ENCODE data around the gene SMAD6. TPM values are rescaled to one million over a fixed set of nuclear protein-coding genes. Genes with fewer than 3 reads are reported as not detected.
A peak's percentile ranks its signal among the peaks of the same experiment; 100 is the strongest.

The SMAD6 gene
- total RNA-seq, 1 donor from 2014 or later, result 8.9 TPM

- Histone ChIP-seq H3K36me3 (ENCODE audit: control insufficient read depth in 3 of 3, insufficient read depth in 3 of 3, low read length in 3 of 3) (no peaks in the 10 kb centered on the region), H3K27me3 (ENCODE audit: control insufficient read depth in 3 of 3, insufficient read depth in 3 of 3, low read length in 3 of 3) (peaks cover 0 to 8% (median 0%) of the 10 kb centered on the region in 3 donors), H3K9me3 (ENCODE audit: control insufficient read depth in 3 of 3, low read length in 3 of 3) (no peaks in the 10 kb centered on the region), H3K4me3 (ENCODE audit: low read length in 3 of 3) (peak overlapping the region in 1 of 3 donors; percentile 35), H3K27ac (ENCODE audit: low read depth, low read length) (no peak overlapping the region), H3K4me1 (ENCODE audit: control insufficient read depth in 3 of 3, insufficient read depth in 3 of 3, low read length in 3 of 3) (peaks cover 29 to 37% (median 30%) of the 10 kb centered on the region in 3 donors), H3K9ac (ENCODE audit: low read depth in 1 of 3, low read length in 3 of 3) (peak overlapping the region in 1 of 3 donors; percentile 54)
Observed at GRCh38 chr15:66706840-66707239, 4.8 kb downstream of the SMAD6 start.

GRCh38 chr15:66707310-66708082 is 5.5 kb downstream of the SMAD6 start:
- Histone ChIP-seq H3K9ac (ENCODE audit: low read depth in 1 of 3, low read length in 3 of 3) (peak overlapping the region in 1 of 3 donors; percentile 54), H3K27me3 (ENCODE audit: control insufficient read depth in 3 of 3, insufficient read depth in 3 of 3, low read length in 3 of 3) (peaks cover 0 to 8% (median 0%) of the 10 kb centered on the region in 3 donors), H3K9me3 (ENCODE audit: control insufficient read depth in 3 of 3, low read length in 3 of 3) (no peaks in the 10 kb centered on the region), H3K27ac (ENCODE audit: low read depth, low read length) (no peak overlapping the region), H3K4me3 (ENCODE audit: low read length in 3 of 3) (peak overlapping the region in 1 of 3 donors; percentile 45), H3K36me3 (ENCODE audit: control insufficient read depth in 3 of 3, insufficient read depth in 3 of 3, low read length in 3 of 3) (peaks cover 0 to 2% (median 0%) of the 10 kb centered on the region in 3 donors), H3K4me1 (ENCODE audit: control insufficient read depth in 3 of 3, insufficient read depth in 3 of 3, low read length in 3 of 3) (peaks cover 27 to 35% (median 28%) of the 10 kb centered on the region in 3 donors)

- Histone ChIP-seq H3K4me1 (ENCODE audit: control insufficient read depth in 3 of 3, insufficient read depth in 3 of 3, low read length in 3 of 3) (peaks cover 23 to 29% (median 28%) of the 10 kb centered on the region in 3 donors), H3K9me3 (ENCODE audit: control insufficient read depth in 3 of 3, low read length in 3 of 3) (no peaks in the 10 kb centered on the region), H3K4me3 (ENCODE audit: low read length in 3 of 3) (no peak overlapping the region), H3K27ac (ENCODE audit: low read depth, low read length) (no peak overlapping the region), H3K27me3 (ENCODE audit: control insufficient read depth in 3 of 3, insufficient read depth in 3 of 3, low read length in 3 of 3) (peaks cover 0 to 8% (median 0%) of the 10 kb centered on the region in 3 donors), H3K9ac (ENCODE audit: low read depth in 1 of 3, low read length in 3 of 3) (no peak overlapping the region), H3K36me3 (ENCODE audit: control insufficient read depth in 3 of 3, insufficient read depth in 3 of 3, low read length in 3 of 3) (peaks cover 0 to 2% (median 0%) of the 10 kb centered on the region in 3 donors)
Observed at GRCh38 chr15:66708389-66708788, 6.4 kb downstream of the SMAD6 start.

GRCh38 chr15:66709884-66710283 is 7.8 kb downstream of the SMAD6 start:
- Histone ChIP-seq H3K4me3 (ENCODE audit: low read length in 3 of 3) (no peak overlapping the region), H3K4me1 (ENCODE audit: control insufficient read depth in 3 of 3, insufficient read depth in 3 of 3, low read length in 3 of 3) (peaks cover 16 to 20% (median 20%) of the 10 kb centered on the region in 3 donors), H3K9me3 (ENCODE audit: control insufficient read depth in 3 of 3, low read length in 3 of 3) (no peaks in the 10 kb centered on the region), H3K27me3 (ENCODE audit: control insufficient read depth in 3 of 3, insufficient read depth in 3 of 3, low read length in 3 of 3) (peaks cover 0 to 4% (median 0%) of the 10 kb centered on the region in 3 donors), H3K36me3 (ENCODE audit: control insufficient read depth in 3 of 3, insufficient read depth in 3 of 3, low read length in 3 of 3) (peaks cover 0 to 2% (median 0%) of the 10 kb centered on the region in 3 donors), H3K27ac (ENCODE audit: low read depth, low read length) (no peak overlapping the region), H3K9ac (ENCODE audit: low read depth in 1 of 3, low read length in 3 of 3) (no peak overlapping the region)

GRCh38 chr15:66711260-66711659 is 9.2 kb downstream of the SMAD6 start:
- peaks cover 0 to 2% (median 0%) of the 10 kb centered on the region in 3 donors for H3K36me3 ChIP-seq (ENCODE audit: control insufficient read depth in 3 of 3, insufficient read depth in 3 of 3, low read length in 3 of 3)
- H3K4me1 ChIP-seq (ENCODE audit: control insufficient read depth in 3 of 3, insufficient read depth in 3 of 3, low read length in 3 of 3), result peaks cover 9 to 14% (median 11%) of the 10 kb centered on the region in 3 donors
- no peaks in the 10 kb centered on the region for H3K9me3 ChIP-seq (ENCODE audit: control insufficient read depth in 3 of 3, low read length in 3 of 3)
- no peaks in the 10 kb centered on the region for H3K27me3 ChIP-seq (ENCODE audit: control insufficient read depth in 3 of 3, insufficient read depth in 3 of 3, low read length in 3 of 3)
- H3K4me3 ChIP-seq (ENCODE audit: low read length in 3 of 3), result no peak overlapping the region
- H3K9ac ChIP-seq (ENCODE audit: low read depth in 1 of 3, low read length in 3 of 3), result no peak overlapping the region
- no peak overlapping the region for H3K27ac ChIP-seq (ENCODE audit: low read depth, low read length)

- no peaks in the 10 kb centered on the region for H3K27me3 ChIP-seq (ENCODE audit: control insufficient read depth in 3 of 3, insufficient read depth in 3 of 3, low read length in 3 of 3)
- no peak overlapping the region for H3K27ac ChIP-seq (ENCODE audit: low read depth, low read length)
- no peaks in the 10 kb centered on the region for H3K9me3 ChIP-seq (ENCODE audit: control insufficient read depth in 3 of 3, low read length in 3 of 3)
- H3K4me3 ChIP-seq (ENCODE audit: low read length in 3 of 3), result no peak overlapping the region
- no peak overlapping the region for H3K9ac ChIP-seq (ENCODE audit: low read depth in 1 of 3, low read length in 3 of 3)
- peaks cover 6 to 12% (median 8%) of the 10 kb centered on the region in 3 donors for H3K4me1 ChIP-seq (ENCODE audit: control insufficient read depth in 3 of 3, insufficient read depth in 3 of 3, low read length in 3 of 3)
- peaks cover 3 to 6% (median 3%) of the 10 kb centered on the region in 3 donors for H3K36me3 ChIP-seq (ENCODE audit: control insufficient read depth in 3 of 3, insufficient read depth in 3 of 3, low read length in 3 of 3)
Observed at GRCh38 chr15:66711862-66712261, 9.8 kb downstream of the SMAD6 start.

- Histone ChIP-seq H3K9me3 (ENCODE audit: control insufficient read depth in 3 of 3, low read length in 3 of 3) (no peaks in the 10 kb centered on the region), H3K36me3 (ENCODE audit: control insufficient read depth in 3 of 3, insufficient read depth in 3 of 3, low read length in 3 of 3) (peaks cover 3 to 16% (median 12%) of the 10 kb centered on the region in 3 donors), H3K4me3 (ENCODE audit: low read length in 3 of 3) (no peak overlapping the region), H3K4me1 (ENCODE audit: control insufficient read depth in 3 of 3, insufficient read depth in 3 of 3, low read length in 3 of 3) (peaks cover 3 to 10% (median 5%) of the 10 kb centered on the region in 3 donors), H3K27ac (ENCODE audit: low read depth, low read length) (no peak overlapping the region), H3K27me3 (ENCODE audit: control insufficient read depth in 3 of 3, insufficient read depth in 3 of 3, low read length in 3 of 3) (no peaks in the 10 kb centered on the region), H3K9ac (ENCODE audit: low read depth in 1 of 3, low read length in 3 of 3) (no peak overlapping the region)
Observed at GRCh38 chr15:66713843-66714508, 11.9 kb downstream of the SMAD6 start.

- H3K9ac ChIP-seq (ENCODE audit: low read depth in 1 of 3, low read length in 3 of 3), result no peak overlapping the region
- H3K4me3 ChIP-seq (ENCODE audit: low read length in 3 of 3), result no peak overlapping the region
- H3K27me3 ChIP-seq (ENCODE audit: control insufficient read depth in 3 of 3, insufficient read depth in 3 of 3, low read length in 3 of 3), result no peaks in the 10 kb centered on the region
- peaks cover 3 to 17% (median 16%) of the 10 kb centered on the region in 3 donors for H3K36me3 ChIP-seq (ENCODE audit: control insufficient read depth in 3 of 3, insufficient read depth in 3 of 3, low read length in 3 of 3)
- no peak overlapping the region for H3K27ac ChIP-seq (ENCODE audit: low read depth, low read length)
- peaks cover 3 to 10% (median 5%) of the 10 kb centered on the region in 3 donors for H3K4me1 ChIP-seq (ENCODE audit: control insufficient read depth in 3 of 3, insufficient read depth in 3 of 3, low read length in 3 of 3)
- no peaks in the 10 kb centered on the region for H3K9me3 ChIP-seq (ENCODE audit: control insufficient read depth in 3 of 3, low read length in 3 of 3)
Observed at GRCh38 chr15:66714543-66714981, 12.5 kb downstream of the SMAD6 start.

- peaks cover 3 to 10% (median 5%) of the 10 kb centered on the region in 3 donors for H3K4me1 ChIP-seq (ENCODE audit: control insufficient read depth in 3 of 3, insufficient read depth in 3 of 3, low read length in 3 of 3)
- no peaks in the 10 kb centered on the region for H3K9me3 ChIP-seq (ENCODE audit: control insufficient read depth in 3 of 3, low read length in 3 of 3)
- no peak overlapping the region for H3K9ac ChIP-seq (ENCODE audit: low read depth in 1 of 3, low read length in 3 of 3)
- no peak overlapping the region for H3K4me3 ChIP-seq (ENCODE audit: low read length in 3 of 3)
- peaks cover 3 to 17% (median 16%) of the 10 kb centered on the region in 3 donors for H3K36me3 ChIP-seq (ENCODE audit: control insufficient read depth in 3 of 3, insufficient read depth in 3 of 3, low read length in 3 of 3)
- H3K27me3 ChIP-seq (ENCODE audit: control insufficient read depth in 3 of 3, insufficient read depth in 3 of 3, low read length in 3 of 3), result no peaks in the 10 kb centered on the region
- no peak overlapping the region for H3K27ac ChIP-seq (ENCODE audit: low read depth, low read length)
Observed at GRCh38 chr15:66715181-66715624, 13.2 kb downstream of the SMAD6 start.
